Mononuclear cell (primary cell): Measurements from ENCODE around the gene RTN4R. TPM values are rescaled to one million over a fixed set of nuclear protein-coding genes. Genes with fewer than 3 reads are reported as not detected.

Experiments
- H3K27me3 ChIP-seq: 2 replicates; pipeline ENCODE4 v1.6.0; 2011; ENCODE audit warnings: low read length, control low read depth; ENCODE audit not compliant: insufficient read depth
- H3K4me1 ChIP-seq: 2 replicates; pipeline ENCODE4 v1.5.1; 2011; ENCODE audit warnings: mild to moderate bottlenecking, low read length, control low read depth; ENCODE audit not compliant: insufficient read depth
- H3K4me3 ChIP-seq: 2 replicates; pipeline ENCODE4 v1.5.1; 2011; ENCODE audit warnings: mild to moderate bottlenecking, low read length, moderate library complexity
- H3K9me3 ChIP-seq: 2 replicates; pipeline ENCODE4 v1.5.1; 2011; ENCODE audit warnings: low read depth, mild to moderate bottlenecking, control low read depth, low read length
- total RNA-seq: library from RNA; depleted of rRNA; stranded (reverse); fragments of >200 nt; gene quantifications from one replicate; pipeline ENCODE4 v1.2.3, GENCODE V29; 2012

Gene RTN4R
- total RNA-seq, 1 donor: 0.21 TPM

- H3K27me3 ChIP-seq: no peaks in the 10 kb centered on the region
- H3K9me3 ChIP-seq: no peaks in the 10 kb centered on the region
- no peaks in the 10 kb centered on the region for H3K4me1 ChIP-seq
- H3K4me3 ChIP-seq: no peak overlapping the region
Observed at GRCh38 chr22:20230777-20231420, 37.2 kb downstream of the RTN4R start.

- Histone ChIP-seq H3K4me1 (no peaks in the 10 kb centered on the region), H3K4me3 (no peak overlapping the region), H3K9me3 (no peaks in the 10 kb centered on the region), H3K27me3 (no peaks in the 10 kb centered on the region)
Observed at GRCh38 chr22:20229916-20230775, 38.0 kb downstream of the RTN4R start.

GRCh38 chr22:20228939-20229272 is 39.2 kb downstream of the RTN4R start:
- H3K4me3 ChIP-seq: no peak overlapping the region
- no peaks in the 10 kb centered on the region for H3K27me3 ChIP-seq
- H3K9me3 ChIP-seq: no peaks in the 10 kb centered on the region
- no peaks in the 10 kb centered on the region for H3K4me1 ChIP-seq

- H3K4me3 ChIP-seq: no peak overlapping the region
- H3K9me3 ChIP-seq: no peaks in the 10 kb centered on the region
- H3K27me3 ChIP-seq: no peaks in the 10 kb centered on the region
- H3K4me1 ChIP-seq: no peaks in the 10 kb centered on the region
Observed at GRCh38 chr22:20228055-20228938, 39.8 kb downstream of the RTN4R start.

- Histone ChIP-seq H3K9me3 (no peaks in the 10 kb centered on the region), H3K4me3 (no peak overlapping the region), H3K27me3 (no peaks in the 10 kb centered on the region), H3K4me1 (no peaks in the 10 kb centered on the region)
Observed at GRCh38 chr22:20227363-20227762, 40.8 kb downstream of the RTN4R start.

GRCh38 chr22:20226760-20227350 is 41.3 kb downstream of the RTN4R start:
- H3K9me3 ChIP-seq: no peaks in the 10 kb centered on the region
- H3K4me1 ChIP-seq: no peaks in the 10 kb centered on the region
- H3K27me3 ChIP-seq: no peaks in the 10 kb centered on the region
- H3K4me3 ChIP-seq: no peak overlapping the region

GRCh38 chr22:20226077-20226716 is 41.9 kb downstream of the RTN4R start:
- Histone ChIP-seq H3K27me3 (no peaks in the 10 kb centered on the region), H3K4me3 (no peak overlapping the region), H3K4me1 (no peaks in the 10 kb centered on the region), H3K9me3 (no peaks in the 10 kb centered on the region)

- H3K4me3 ChIP-seq: no peak overlapping the region
- no peaks in the 10 kb centered on the region for H3K9me3 ChIP-seq
- no peaks in the 10 kb centered on the region for H3K27me3 ChIP-seq
- no peaks in the 10 kb centered on the region for H3K4me1 ChIP-seq
Observed at GRCh38 chr22:20225693-20225966, 42.5 kb downstream of the RTN4R start.

- no peak overlapping the region for H3K4me3 ChIP-seq
- no peaks in the 10 kb centered on the region for H3K4me1 ChIP-seq
- no peaks in the 10 kb centered on the region for H3K9me3 ChIP-seq
- H3K27me3 ChIP-seq: no peaks in the 10 kb centered on the region
Observed at GRCh38 chr22:20224917-20225692, 43.0 kb downstream of the RTN4R start.

- Histone ChIP-seq H3K4me3 (no peak overlapping the region), H3K27me3 (no peaks in the 10 kb centered on the region), H3K4me1 (no peaks in the 10 kb centered on the region), H3K9me3 (no peaks in the 10 kb centered on the region)
Observed at GRCh38 chr22:20224256-20224626, 43.9 kb downstream of the RTN4R start.

GRCh38 chr22:20223421-20224255 is 44.5 kb downstream of the RTN4R start:
- Histone ChIP-seq H3K4me1 (no peaks in the 10 kb centered on the region), H3K27me3 (no peaks in the 10 kb centered on the region)

GRCh38 chr22:20222764-20223420 is 45.2 kb downstream of the RTN4R start:
- H3K9me3 ChIP-seq: no peaks in the 10 kb centered on the region
- H3K4me1 ChIP-seq: no peaks in the 10 kb centered on the region
- H3K4me3 ChIP-seq: no peak overlapping the region
- H3K27me3 ChIP-seq: no peaks in the 10 kb centered on the region

More at GRCh38 chr22:20223421-20224255, 44.5 kb downstream of the RTN4R start:
- Histone ChIP-seq H3K4me3 (no peak overlapping the region), H3K9me3 (no peaks in the 10 kb centered on the region)
